Posterior cingulate gyrus (tissue), 11 donors: ENCODE results near the gene MYO1G.
"Not testable (repeated sequence)": the region's sequence is repeated elsewhere in the genome, so short reads cannot be mapped to it uniquely, and the experiment has no call there.

ENCODE experiments used
- DNase-seq, 10 donors: peaks; one replicate each; pipeline versions ENCODE4 v3.0.0 to v3.0.0-alpha.2; 2020 to 2021; ENCODE audit warnings: mixed read lengths in 3 of 10
- intact Hi-C: fragments of 100-400 bp; cut with DNase I; formaldehyde crosslinking; loops from one replicate; pipeline ENCODE4 v1.15.1; 2023

The MYO1G gene

DNA sequence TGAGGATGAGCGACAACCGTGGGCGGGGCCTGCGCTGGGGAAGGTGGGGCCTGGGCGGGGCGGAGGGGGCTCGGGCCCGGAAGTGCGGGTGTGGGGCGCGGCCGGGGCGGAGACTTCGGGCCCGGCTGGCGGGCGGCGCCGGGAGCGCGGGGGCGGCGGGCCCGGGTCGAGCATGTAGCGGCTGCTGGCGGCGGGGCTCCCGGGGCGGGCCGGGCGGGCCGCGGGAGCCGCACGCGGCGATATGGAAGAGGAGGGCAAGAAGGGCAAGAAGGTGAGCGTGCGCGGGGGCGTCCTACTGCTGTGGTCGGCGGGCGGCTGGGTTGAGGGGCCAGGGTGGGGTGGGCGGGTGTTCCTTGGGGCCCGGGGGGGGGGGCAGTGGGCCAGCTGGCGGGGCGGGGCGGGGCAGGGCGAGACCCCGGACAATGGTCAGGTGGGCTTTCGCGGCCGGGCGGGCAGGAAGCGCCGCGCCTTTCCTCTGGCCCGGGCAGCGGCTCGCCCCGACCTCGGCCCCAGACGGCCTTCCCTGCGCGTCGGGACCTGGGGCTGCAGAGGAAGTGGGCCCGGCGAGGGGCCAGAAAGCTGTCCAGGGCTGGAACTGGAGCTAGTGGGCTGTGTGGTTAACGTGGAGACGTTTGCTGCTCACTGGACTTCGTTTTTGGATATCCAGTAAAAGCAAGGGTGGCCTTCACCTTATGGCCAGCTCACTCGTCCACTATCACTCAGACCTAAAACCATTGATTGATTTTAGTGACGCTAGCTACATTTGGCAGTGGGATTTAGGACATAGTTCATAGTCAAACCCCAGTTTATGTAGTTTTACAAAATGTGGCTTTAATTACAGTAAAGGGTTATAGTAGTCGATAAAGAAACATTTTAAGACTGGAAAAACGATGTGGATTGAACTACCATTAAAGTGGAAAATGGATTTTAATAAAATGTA lies 21.5 kb upstream of the MYO1G start, which contains the start of gene CCM2:
CCM2 (plus strand) TSS at position 109 of the 940 bp plus-strand sequence; CDS start at position 242, 133 bp downstream.
- intact Hi-C loops, result loop anchor here (2.0 to 5.0 kb wide), 3 partner anchors 14 to 112 kb away; partner anchors contain the start of genes NACAD and TBRG4
- DNase-seq, result peak in 1 of 10 donors; percentile 85

DNA sequence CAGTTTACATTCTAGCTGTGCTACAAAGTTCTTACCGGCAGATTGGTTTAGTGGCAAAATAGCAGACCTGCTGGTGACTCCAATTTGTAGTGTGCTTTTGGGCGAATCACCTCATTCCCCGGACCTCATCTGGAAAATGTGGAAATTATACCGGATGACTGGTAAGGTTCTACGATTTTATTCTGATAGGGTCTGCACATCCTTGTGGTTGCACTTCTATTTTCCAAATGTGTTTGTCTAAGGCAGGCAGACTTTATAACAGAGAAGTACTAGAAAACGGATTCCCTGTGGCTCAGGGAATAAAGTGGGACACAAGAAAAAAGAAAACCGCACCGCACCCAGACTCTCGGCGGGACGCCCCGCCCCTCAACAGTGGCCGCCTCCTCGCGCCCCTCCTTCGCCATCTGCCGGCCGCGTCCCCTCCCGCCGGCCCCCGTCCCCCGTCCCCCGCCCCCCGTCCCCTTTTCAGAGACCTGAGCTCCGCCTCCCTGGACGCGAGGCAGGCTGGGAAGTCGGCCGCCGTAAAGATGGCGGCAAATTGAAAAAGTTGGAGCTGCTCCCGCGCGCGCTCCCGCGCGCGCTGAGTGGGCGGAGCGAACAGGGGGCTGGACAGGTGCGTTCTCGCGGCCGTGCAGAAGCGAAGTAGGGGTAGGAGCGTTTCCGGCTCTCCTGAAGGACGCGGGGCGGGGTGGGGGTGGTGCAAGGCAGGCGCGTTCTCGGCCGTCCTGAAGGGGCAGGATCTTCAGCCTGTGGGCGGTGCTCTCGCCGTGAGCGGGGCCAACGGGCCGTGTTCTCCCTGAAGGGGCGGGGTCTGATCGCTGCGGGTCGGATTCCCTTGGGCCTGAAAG lies 20.7 kb upstream of the MYO1G start:
- intact Hi-C loops, result loop anchor here (2.0 to 5.0 kb wide), 4 partner anchors 13 to 113 kb away; partner anchors contain the start of genes NACAD, PURB and TBRG4
- peak; percentile 96 to 100 (median 99) for DNase-seq

DNA sequence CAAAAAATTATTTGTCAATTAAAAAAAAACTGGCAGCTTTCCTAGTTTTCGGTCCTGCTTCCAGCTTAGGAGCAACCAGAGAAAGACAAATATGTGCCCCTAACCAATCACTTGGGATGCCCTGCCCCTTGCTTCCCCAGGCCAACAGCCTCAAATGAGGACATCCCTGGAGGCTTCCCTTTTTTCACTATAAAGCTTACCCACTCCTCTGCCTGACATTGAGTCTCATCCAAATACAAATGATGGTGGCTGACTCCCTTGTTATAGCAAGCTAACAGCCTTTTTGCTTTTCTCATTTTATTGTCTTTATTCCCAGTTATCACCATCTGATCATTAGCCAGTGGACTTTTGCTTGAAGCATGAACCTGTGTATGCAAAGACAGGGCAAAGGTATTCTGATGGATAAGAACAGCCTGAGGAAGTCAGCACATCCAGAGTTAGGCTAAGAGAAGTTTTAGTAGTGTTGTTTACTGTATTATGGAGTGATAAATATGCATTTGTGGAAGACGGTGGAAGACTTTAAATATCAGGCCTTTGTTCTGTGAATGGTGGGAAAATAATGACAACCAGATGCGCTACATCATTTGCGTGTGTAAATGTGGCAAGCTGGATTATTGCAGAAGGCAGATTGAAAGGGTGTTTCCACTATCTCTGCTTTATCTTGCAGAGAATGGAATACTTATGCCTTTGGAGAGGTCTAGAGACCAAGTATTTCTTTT lies 19.5 kb upstream of the MYO1G start:
- intact Hi-C loops, result loop anchor here (5.0 kb wide), 1 partner anchor 111 kb away; the partner anchor contains the start of gene PURB
- peak in 1 of 10 donors; percentile 8 for DNase-seq

DNA sequence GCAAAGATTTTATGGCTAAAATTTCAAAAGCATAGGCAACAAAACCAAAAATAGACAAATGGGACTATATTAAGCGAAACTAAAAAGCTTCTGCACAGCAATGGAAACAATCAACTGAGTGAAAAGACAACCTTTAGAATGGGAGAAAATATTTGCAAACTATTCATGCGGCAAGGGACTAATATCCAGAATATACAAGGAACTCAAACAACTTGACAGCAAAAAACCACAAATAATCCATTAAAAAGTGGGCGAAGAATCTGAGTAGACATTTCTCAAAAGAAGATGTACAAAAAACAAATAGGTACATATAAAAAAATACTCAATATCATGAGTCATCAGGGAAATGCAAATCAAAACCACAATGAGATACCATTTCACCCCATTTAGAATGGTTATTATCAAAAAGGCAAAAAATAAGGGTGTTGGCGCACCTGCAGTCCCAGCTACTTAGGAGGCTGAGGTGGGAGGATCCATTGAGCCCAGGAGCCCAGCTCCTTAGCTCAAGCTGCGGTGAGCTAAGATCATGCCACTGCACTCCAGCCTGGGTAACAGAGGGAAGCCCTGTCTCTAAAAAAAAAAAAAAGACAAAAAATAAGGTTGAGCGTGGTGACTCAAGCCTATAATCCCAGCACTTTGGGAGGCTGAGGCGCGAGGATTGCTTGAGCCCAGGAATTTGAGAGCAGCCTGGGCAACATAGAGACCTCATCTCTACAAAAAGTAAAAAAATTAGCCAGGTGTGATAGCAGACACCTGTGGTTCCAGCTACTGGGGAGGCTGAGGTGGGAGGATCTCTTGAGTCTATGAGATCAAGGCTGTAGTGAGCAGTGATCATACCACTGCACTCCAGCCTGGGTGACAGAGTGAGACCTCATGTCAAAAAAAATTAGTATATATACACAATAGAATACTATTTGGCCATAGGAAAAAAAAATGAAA lies 17.0 kb upstream of the MYO1G start:
- no peak for DNase-seq
- intact Hi-C loops, result loop anchor here (5.0 kb wide), 1 partner anchor 109 kb away; the partner anchor contains the start of gene PURB

DNA sequence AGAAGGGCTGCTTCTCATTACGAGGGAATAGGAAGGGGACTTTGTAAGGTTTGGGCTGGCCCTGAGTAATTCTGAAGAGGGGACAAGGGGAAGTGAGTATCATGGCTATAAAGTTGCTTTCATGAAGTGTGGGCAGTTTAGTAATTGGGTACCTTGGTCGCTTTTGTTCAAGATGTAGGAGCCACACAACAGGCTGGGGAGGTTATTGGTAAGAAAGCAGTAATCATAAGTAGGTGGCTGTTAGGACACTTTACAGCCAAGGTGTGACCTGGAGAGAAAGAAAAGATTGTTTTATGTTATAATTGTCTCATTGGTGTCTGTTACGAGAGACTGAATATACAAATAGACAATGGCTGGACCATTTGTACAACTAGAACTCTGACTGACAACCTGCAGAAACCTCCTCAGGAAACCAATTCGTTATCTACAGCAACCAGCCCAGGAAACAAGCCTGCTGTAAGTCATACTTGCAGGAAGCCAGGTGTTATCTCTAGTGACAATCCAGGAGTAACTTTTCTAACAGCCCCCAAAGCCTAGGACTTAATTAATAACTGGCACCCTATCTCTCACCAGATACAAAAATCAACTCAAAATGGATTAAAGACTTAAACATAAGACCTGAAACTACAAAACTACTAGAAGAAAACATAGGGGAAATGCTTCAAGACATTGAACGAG lies 16.2 kb upstream of the MYO1G start:
- DNase-seq, result no peak
- intact Hi-C loops, result loop anchor here (5.0 kb wide), 1 partner anchor 108 kb away; the partner anchor contains the start of gene PURB

DNA sequence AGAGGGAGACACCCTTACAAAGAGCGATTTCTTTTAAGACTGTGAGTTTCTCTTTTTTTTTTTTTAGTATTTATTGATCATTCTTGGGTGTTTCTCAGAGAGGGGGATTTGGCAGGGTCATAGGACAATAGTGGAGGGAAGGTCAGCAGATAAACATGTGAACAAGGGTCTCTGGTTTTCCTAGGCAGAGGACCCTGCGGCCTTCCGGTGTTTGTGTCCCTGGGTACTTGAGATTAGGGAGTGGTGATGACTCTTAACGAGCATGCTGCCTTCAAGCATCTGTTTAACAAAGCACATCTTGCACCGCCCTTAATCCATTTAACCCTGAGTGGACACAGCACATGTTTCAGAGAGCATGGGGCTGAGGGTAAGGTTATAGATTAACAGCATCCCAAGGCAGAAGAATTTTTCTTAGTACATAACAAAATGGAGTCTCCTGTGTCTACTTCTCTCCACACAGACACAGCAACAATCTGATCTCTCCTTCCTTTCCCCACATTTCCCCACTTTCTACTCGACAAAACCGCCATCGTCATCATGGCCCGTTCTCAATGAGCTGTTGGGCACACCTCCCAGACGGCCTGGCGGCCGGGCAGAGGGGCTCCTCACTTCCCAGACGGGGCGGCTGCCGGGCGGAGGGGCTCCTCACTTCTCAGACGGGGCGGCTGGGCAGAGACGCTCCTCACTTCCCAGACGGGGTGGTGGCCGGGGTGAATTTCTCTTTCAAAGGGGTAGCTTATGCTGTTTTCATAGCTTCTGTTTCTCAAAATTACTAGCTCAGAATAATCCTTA lies 13.4 kb upstream of the MYO1G start:
- intact Hi-C loops, result not testable (repeated sequence)
- DNase-seq, result peak in 1 of 10 donors; percentile 45

DNA sequence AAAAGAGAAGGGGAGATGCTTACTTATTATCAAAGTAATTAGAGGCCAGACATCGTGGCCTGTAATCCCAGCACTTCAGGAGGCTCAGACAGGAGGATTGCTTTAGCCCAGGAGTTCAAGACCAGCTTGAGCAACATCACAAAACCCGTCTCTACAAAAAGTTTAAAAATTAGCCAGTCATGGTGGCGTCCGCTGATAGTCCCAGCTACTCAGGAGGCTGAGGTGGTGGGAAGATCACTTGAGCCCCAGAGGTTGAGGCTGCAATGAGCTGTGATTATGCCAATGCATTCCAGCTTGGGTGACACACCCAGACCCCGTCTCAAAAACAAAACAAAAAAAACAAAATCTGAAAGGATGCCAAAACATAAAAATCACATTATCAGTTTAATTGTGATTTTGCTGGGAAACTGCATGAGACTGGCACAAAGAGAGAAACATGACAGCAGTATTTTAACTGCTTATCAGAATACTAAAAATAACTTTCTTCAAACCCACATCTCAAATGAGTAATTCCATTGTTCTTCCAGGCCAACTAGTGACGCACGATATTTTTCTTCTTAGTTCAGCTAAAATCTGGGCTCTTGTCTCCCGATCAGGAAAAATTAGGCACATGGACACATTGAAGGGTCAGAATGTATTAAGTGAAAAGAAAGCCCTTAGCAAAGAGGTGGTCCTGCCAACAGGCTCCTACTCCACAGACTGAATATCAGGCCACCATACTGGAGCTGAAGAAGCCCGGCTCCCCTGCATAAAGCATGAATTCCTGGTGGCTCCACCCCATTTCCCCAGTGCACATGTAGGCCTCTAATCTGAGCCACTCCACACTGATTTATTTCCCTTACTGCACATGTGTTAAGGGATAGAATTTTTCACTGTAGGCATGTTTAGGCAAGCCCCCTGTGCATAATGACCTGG lies 11.6 kb upstream of the MYO1G start:
- peak in 2 of 10 donors; percentile 3 to 31 for DNase-seq

DNA sequence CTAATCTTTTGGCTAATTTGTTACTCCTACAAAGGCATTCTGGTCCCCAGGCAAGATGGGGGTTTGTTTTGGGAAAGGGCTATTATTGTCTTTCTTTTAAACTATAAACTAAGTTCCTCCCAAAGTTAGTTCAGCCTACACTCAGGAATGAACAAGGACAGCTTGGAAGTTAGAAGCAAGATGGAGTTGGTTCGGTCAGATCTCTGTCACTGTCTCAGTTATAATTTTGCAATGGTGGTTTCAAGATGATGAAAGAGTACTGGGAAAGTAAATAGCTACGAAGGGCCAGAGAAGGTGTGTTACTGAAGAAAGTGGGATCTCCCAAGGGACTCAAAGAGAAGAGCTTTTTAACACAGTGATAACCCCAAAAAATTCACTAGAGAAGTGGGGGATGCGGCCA lies 10.3 kb upstream of the MYO1G start:
- intact Hi-C loops, result loop anchor here (10.0 kb wide), 1 partner anchor 134 kb away; no protein-coding TSS in a partner anchor
- no peak for DNase-seq

More for the DNA sequence above, 11.6 kb upstream of the MYO1G start:
- intact Hi-C loops, result no loop called here

DNA sequence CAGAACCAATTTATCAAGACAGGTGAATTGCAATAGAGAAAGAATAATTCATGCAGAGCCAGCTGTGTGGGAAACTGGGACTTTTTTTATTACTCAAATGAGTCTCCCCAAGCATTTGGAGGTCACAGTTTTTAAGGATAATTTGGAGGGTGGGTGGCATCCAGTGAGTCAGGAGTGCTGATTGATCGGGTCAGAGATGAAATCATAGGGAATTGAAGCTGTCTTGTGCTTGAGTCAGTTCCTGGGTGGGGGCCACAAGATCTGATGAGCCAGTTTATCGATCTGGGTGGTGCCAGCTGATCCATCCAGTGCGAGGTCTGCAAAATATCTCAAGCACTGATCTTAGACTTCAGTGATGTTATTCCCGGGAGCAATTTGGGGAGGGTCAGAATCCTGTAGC lies 9.9 kb upstream of the MYO1G start:
- peak in 2 of 10 donors; percentile 10 to 30 for DNase-seq
- intact Hi-C loops, result loop anchor here (10.0 kb wide), 1 partner anchor 134 kb away; no protein-coding TSS in a partner anchor

DNA sequence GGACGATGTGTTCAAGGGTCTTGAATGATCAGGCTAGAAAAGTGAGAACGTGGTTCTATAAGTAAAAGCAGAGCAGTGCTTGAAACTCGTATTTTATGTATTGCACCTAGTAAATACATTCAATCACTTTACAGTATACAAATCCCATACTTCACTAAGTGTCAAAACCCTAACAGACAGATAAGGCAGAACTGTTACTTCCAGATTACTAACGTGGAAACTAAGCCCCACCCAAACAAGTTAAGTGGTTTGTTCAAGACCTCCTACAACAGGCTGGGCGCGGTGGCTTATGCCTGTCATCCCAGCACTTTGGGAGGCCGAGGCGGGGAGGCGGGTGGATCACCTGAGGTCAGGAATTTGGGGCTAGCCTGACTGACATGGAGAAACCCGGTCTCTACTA lies 9.2 kb upstream of the MYO1G start:
- DNase-seq, result peak in 1 of 10 donors; percentile 41
- intact Hi-C loops, result loop anchor here (2.0 to 10.0 kb wide), 2 partner anchors 13 to 133 kb away; partner anchors contain the start of gene CCM2

DNA sequence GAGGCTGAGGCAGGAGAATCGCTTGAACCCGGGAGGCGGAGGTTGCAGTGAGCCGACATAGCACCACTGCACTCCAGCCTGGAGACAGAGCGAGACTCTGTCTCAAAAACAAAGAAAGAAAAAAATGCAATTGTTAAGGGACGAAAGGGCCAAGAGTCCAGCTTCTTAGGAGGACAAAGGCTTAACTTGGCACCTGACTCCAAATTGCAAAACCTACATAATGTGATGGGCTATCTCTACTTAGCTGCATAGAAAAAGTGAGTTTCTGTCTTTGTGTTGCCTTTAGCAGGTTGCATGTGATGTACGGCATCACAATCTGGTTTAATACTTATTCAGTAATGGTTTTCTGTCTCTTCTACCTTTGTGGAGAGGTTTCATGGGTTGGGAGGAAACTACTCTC lies 8.6 kb upstream of the MYO1G start:
- DNase-seq, result no peak
- intact Hi-C loops, result loop anchor here (2.0 to 10.0 kb wide), 2 partner anchors 13 to 133 kb away; partner anchors contain the start of gene CCM2

DNA sequence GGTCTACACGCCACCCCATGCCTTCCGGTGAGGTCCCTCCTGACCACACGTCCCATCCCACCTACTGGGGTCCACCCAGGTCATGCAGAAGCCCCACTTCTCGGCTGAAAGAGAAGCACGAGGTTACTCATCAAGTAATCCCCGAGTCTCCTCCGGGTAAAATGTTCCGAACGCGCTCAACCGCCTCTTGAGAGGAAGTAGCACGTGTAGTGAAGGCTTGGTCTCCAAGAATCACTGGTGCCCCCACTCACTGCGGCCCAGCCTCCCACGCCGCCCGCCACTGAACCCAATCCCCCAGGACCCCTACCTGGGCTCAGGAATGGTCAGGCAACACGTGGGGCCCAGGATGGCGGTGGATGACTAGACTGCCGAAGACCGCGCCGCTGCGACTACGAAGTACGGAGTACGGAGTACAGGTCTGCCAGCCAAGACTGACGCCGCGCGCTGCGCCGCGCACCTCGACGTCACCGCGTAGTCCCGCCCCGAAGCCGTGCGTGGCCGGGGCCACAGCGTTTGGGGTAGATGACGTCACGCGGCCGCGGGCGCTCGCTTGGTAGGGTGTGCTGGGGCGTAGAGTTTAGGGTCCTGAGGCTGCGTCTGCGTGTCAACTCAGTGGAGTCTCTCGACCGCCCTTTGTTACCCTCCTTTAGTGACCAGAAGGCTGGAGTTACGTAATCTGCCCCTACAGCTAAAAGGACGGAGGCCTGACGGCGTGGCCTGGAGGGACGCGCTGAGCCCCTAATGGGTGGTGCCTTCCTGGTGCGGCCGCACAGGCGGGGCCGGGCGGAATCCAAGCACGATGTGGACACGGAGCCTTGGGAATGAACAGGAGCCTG lies 7.6 kb upstream of the MYO1G start:
- DNase-seq, result peak; percentile 80 to 99 (median 92)
- intact Hi-C loops, result loop anchor here (2.0 to 10.0 kb wide), 2 partner anchors 14 to 132 kb away; partner anchors contain the start of gene CCM2

DNA sequence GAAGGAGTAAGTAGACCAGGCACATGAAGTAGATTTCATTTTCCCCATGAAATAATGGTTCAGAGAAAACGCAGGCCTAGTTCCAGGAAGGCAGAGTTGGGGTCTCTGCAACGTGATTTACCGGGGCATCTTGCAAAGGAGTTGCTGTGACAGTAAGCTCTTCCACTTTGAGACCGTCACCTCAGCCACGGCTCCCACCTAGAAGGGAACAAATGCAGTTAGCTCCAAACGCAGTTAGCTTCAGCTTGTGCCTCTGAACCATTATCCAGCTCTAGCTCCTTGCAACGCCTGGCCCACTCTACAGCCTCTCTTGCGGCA lies 7.0 kb upstream of the MYO1G start:
- intact Hi-C loops, result loop anchor here (2.0 to 10.0 kb wide), 2 partner anchors 15 to 131 kb away; partner anchors contain the start of gene CCM2
- DNase-seq, result no peak

DNA sequence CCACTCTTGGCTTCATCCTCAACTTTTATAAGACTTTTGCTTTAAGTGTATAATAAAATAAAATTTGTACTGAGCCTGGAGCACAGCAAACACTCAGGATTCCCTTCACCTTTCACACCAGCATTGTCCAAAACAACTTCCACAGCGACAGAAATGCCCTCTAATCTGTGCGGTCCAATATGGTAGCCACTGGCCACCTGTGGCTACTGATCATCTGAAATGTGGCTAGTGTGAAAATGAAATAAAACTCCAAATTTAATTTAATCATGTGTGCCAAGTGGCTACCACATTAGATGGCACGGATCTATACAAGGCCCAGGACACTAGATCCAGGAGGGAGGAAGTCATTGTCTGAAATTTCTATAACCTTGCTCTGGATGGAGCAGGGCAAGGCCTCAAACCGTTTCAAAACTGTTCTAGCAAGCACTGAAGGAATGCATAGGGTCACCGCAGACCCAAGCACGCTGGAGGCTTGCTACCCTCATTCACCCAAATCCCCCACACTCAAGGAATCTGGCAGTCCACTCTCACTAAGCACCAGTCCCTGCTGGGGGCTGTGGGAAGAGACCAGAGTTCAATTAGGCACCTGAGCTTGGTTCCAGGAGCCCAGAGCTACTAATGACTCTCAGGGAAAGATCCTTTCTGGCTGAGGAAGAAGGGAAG lies 6.3 kb upstream of the MYO1G start:
- DNase-seq, result peak in 3 of 10 donors; percentile 4 to 29 (median 18)
- intact Hi-C loops, result loop anchor here (10.0 kb wide), 1 partner anchor 130 kb away; no protein-coding TSS in a partner anchor

DNA sequence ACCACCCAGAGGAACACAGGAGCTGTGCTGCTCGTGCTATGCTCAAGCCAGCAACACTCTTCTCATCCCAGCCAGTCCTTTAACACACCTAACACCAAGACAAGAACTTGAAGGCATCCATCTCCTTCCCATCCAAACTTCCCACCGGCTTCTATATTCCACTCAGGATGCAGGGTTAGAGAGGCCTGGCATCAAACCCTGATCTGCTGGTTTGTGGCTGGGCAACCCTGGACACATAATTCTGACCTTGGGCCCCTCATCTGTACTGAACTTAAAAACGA lies 5.6 kb upstream of the MYO1G start:
- DNase-seq, result peak in 2 of 10 donors; percentile 5 to 20
- intact Hi-C loops, result loop anchor here (10.0 kb wide), 1 partner anchor 130 kb away; no protein-coding TSS in a partner anchor
